Epithelial cell of proximal tubule (primary cell): ENCODE measurements around the gene SLC35C1. TPM values are rescaled to one million over a fixed set of nuclear protein-coding genes. Genes with fewer than 3 reads are reported as not detected.

Experiments
- DNase-seq: peaks from one replicate; pipeline ENCODE4 v3.0.0-alpha.2; 2011; ENCODE audit warnings: low read depth
- H3K4me3 ChIP-seq: 2 replicates; pipeline ENCODE4 v1.5.1; 2011; ENCODE audit warnings: low read depth, mild to moderate bottlenecking, low read length
- total RNA-seq: library from RNA; depleted of rRNA; stranded (reverse); fragments of >200 nt; gene quantifications from 2 replicates; pipeline ENCODE4 v1.2.3, GENCODE V29; 2015
- TF ChIP-seq, protein P1 (sequence below): conservative IDR thresholded peaks from 2 replicates; pipeline ENCODE4 v1.5.1; 2012; ENCODE audit warnings: low read depth, mild to moderate bottlenecking, low read length

SLC35C1 gene
- total RNA-seq, 1 donor from 2014 or later, result 15.1 TPM

DNA sequence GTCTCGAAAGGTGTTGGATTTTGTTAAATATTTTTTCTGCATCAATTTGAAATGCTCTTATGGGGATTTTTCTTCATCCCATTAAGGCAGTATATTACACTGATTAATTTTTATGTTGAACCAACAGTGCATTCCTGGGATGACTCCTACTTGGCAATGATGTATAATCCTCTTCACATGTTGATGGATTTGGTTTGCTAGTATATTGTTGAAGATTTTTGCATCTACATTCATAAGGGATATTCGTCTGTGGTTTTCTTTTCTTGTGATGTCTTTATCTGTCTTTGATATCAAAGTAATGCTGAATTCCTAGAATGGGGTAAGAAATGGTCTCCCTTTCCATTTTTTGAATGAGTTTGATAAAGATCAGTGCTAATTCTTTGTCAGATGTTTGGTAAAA lies 18.7 kb upstream of the SLC35C1 start:
- TF ChIP-seq, protein P1, sequence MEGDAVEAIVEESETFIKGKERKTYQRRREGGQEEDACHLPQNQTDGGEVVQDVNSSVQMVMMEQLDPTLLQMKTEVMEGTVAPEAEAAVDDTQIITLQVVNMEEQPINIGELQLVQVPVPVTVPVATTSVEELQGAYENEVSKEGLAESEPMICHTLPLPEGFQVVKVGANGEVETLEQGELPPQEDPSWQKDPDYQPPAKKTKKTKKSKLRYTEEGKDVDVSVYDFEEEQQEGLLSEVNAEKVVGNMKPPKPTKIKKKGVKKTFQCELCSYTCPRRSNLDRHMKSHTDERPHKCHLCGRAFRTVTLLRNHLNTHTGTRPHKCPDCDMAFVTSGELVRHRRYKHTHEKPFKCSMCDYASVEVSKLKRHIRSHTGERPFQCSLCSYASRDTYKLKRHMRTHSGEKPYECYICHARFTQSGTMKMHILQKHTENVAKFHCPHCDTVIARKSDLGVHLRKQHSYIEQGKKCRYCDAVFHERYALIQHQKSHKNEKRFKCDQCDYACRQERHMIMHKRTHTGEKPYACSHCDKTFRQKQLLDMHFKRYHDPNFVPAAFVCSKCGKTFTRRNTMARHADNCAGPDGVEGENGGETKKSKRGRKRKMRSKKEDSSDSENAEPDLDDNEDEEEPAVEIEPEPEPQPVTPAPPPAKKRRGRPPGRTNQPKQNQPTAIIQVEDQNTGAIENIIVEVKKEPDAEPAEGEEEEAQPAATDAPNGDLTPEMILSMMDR, result no peak
- DNase-seq, result no peak
- no peak overlapping the region for H3K4me3 ChIP-seq

DNA sequence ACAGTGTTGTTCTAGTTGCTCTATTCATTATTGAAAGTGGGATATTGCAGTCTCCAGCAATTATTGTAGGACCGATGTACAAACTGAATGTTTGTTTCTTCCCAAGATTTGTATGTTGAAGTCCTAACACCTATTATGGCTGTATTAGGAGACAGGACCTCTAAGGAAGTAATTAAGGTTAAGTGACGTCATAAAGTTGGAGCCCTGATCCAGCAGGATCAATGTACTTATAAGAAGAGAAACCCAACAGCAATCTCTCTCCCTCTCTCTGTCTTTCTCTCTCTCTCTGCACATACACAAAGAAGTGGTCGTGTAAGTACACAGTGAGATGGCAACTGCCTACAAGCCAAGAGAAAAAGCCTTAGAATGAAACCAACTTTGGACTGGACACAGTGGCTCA lies 16.1 kb upstream of the SLC35C1 start:
- no peak for DNase-seq
- no peak overlapping the region for H3K4me3 ChIP-seq
- TF ChIP-seq, protein P1, result no peak

DNA sequence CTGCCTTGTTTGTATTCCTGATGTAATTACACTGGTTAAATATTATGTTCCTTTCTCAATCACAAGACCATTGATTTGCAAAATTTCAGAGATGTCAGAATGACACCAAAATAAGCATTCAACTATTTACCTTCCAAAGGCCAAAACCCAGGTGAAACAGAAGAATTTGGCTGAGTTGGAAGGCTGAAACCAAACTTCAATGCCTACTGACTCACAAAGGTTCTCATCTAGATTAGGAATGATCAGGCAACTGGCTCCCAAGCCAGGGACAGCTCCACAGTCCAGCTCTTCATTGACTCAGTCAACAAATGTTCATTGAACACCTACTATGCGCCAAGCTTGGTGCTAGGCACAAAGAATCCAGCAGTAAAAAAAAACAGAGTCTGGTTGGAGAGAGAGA lies 13.4 kb upstream of the SLC35C1 start:
- TF ChIP-seq, protein P1, result no peak
- H3K4me3 ChIP-seq, result no peak overlapping the region

DNA sequence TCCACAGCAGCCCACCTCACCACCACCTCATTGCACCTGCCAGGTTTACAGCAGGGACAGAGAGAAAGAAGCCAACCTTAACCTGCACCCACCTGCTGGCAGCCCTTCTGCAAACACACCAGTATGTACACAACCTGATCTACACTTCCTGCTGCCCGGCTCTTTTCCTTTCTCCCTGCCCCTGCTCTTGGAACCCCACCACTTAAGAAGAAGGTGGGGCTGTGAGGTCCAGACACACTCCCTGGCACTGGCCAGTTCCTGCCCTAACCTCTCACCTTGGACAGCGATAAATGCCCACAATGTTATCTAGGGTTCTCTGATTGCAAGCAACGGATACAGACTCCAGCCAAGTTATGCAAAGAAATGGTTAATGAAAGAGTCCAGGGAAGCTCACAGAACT lies 10.8 kb upstream of the SLC35C1 start:
- DNase-seq, result no peak
- TF ChIP-seq, protein P1, result no peak
- H3K4me3 ChIP-seq, result no peak overlapping the region

More for the DNA sequence above, 13.4 kb upstream of the SLC35C1 start:
- DNase-seq, result no peak

DNA sequence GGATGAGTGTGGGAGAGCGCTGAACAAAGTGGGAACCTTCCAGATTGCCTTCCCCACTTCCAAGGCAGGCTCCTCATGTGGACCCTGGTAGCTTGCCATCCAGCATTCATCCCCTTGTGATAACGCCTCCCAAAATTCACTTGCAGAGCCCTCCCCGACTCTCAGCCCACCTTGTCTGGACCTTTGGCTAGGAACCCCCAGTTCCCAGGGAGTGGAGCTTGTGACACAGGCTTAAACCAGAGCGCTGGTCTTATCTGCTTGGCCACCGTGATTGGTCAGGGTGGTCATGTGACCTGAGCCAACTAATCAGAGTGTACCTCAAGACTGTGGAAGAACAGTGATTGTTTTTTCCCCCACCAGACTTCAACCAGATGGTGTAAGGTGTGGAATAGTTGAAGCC lies 9.6 kb upstream of the SLC35C1 start:
- no peak for DNase-seq
- TF ChIP-seq, protein P1, result no peak

DNA sequence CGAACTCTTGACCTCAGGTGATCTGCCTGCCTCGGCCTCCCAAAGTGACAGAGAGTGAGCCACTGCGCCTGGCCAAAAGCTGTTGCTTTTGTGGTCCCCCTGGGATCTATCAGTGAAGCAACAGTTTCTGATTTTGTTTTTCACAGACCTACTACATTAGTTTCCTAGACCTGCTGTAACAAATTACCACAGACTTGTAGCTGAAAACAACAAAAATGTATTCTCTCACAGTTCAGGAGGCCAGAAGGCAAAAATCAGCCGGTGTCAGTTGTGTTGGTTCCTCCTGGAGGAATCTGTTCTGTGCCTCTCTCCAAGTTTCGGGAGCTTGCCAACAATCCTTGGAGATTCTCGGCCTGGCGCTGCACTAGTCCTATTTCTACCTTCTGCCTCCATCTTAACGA lies 8.5 kb upstream of the SLC35C1 start:
- no peak overlapping the region for H3K4me3 ChIP-seq
- no peak for DNase-seq
- TF ChIP-seq, protein P1, result no peak

More for the DNA sequence above, 9.6 kb upstream of the SLC35C1 start:
- no peak overlapping the region for H3K4me3 ChIP-seq

DNA sequence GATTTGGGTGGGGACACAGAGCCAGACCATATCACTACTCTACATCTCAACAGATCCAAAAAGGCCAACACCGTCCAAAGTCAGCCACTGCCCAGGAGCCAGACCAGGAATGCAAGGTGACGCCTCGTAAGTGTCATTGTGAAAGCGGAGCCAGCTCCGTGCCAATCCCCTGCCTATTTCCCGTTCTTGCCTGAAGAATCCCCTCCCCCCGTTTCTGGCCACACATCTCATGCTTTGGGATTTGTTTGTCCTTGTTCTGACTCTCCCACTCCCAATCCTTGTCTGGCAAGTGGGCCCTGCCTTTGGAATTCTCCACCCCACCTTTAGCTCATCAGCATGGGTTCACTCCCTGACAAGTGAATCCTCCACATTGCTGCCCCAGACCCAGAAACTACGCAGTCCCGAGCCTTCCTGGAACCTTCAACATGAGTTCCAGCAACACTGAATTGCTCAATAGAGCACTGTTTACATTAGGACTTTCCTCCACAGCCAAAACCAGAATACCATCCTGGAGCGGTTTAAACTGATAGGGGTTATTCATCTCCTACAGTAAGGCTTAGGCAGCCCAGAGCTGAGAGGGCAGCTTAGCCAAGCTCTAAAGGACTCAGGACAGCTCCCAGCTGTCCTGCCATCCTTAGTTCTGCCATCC lies 6.0 kb upstream of the SLC35C1 start:
- TF ChIP-seq, protein P1, result no peak
- H3K4me3 ChIP-seq, result no peak overlapping the region
- no peak for DNase-seq
